GOT3 (cell line): Measurements from ENCODE around the gene RBM12.

Experiments used
- DNase-seq: peaks from one replicate; lab custom pipeline; 2025; ENCODE audit warnings: mixed read lengths; lab: John Stamatoyannopoulos, UW

Gene RBM12

GRCh38 chr20:35620818-35621559 lies 43.7 kb downstream of the RBM12 start:
- DNase-seq: no peak

- peak; percentile 60 for DNase-seq
Measured at GRCh38 chr20:35619196-35620095, 45.3 kb downstream of the RBM12 start.

- DNase-seq: no peak
Measured at GRCh38 chr20:35618263-35619131, 46.2 kb downstream of the RBM12 start.

- no peak for DNase-seq
Measured at GRCh38 chr20:35617397-35618262, 47.1 kb downstream of the RBM12 start.

- peak; percentile 67 for DNase-seq
Measured at GRCh38 chr20:35616465-35617396, 48.0 kb downstream of the RBM12 start.

GRCh38 chr20:35615667-35616464 lies 48.8 kb downstream of the RBM12 start, which contains the start of gene SPAG4:
TSS of gene SPAG4 (plus strand) at chr20:35615829. CDS start at chr20:35616004, 175 bp downstream.
- DNase-seq: peak; percentile 98

GRCh38 chr20:35611482-35611881 lies 53.2 kb downstream of the RBM12 start:
- no peak for DNase-seq

GRCh38 chr20:35610833-35611427 lies 53.8 kb downstream of the RBM12 start:
- no peak for DNase-seq

GRCh38 chr20:35607003-35607735 lies 57.5 kb downstream of the RBM12 start:
- DNase-seq: no peak

GRCh38 chr20:35606127-35606526 lies 58.6 kb downstream of the RBM12 start:
- DNase-seq: no peak

GRCh38 chr20:35604449-35604747 lies 60.3 kb downstream of the RBM12 start:
- DNase-seq: no peak

- no peak for DNase-seq
Measured at GRCh38 chr20:35603695-35604448, 60.8 kb downstream of the RBM12 start.

GRCh38 chr20:35602851-35603495 lies 61.7 kb downstream of the RBM12 start:
- no peak for DNase-seq

GRCh38 chr20:35601990-35602389 lies 62.7 kb downstream of the RBM12 start:
- DNase-seq: no peak

GRCh38 chr20:35600993-35601973 lies 63.4 kb downstream of the RBM12 start:
- no peak for DNase-seq
